Measurements from ENCODE around the gene SRGAP3. TPM values are rescaled to one million over a fixed set of nuclear protein-coding genes. Genes with fewer than 3 reads are reported as not detected.

SRGAP3 gene
- total RNA-seq, 1 experiment from 2014 or later, result 0.69 TPM

- no peak for DNase-seq (ENCODE audit: low spot score)
- intact Hi-C loops (cut with micrococcal nuclease; ENCODE audit: unreplicated experiment), result no loop called here
Observed at GRCh38 chr3:8994226-8994625, 255.2 kb downstream of the SRGAP3 start.

GRCh38 chr3:8993331-8993730 lies 256.1 kb downstream of the SRGAP3 start:
- no peak overlapping the region for H3K27ac ChIP-seq (ENCODE audit: low read depth, low read length, poor library complexity, severe bottlenecking)
- no peaks in the 10 kb centered on the region for H3K9me3 ChIP-seq (ENCODE audit: low read depth, low read length, poor library complexity, severe bottlenecking)
- H3K27me3 ChIP-seq (replicated peaks; ENCODE audit: insufficient read depth, low read depth, low read length, poor library complexity), result no peaks in the 10 kb centered on the region
- no peak overlapping the region for H3K4me3 ChIP-seq (ENCODE audit: low read depth, low read length, poor library complexity, severe bottlenecking)
- no peak for TF ChIP-seq EZH2 (IDR thresholded peaks at IDR 0.05; ENCODE audit: borderline replicate concordance, low read depth, low read length, poor library complexity, severe bottlenecking)
- TF ChIP-seq CTCF (conservative IDR thresholded peaks at IDR 0.05; ENCODE audit: low read depth, low read length), result no peak
- H3K4me1 ChIP-seq (ENCODE audit: insufficient read depth, low read length, poor library complexity, severe bottlenecking), result no peaks in the 10 kb centered on the region
- ChIA-PET CTCF (no interaction called here), POLR2A (ENCODE audit: low non-redundant PET) (no interaction called here)
- no TSS peak for BruUV-seq (replicated peaks)
- H3K36me3 ChIP-seq (ENCODE audit: insufficient read depth, low read length, poor library complexity, severe bottlenecking), result no peaks in the 10 kb centered on the region
- intact Hi-C loops (cut with micrococcal nuclease; ENCODE audit: unreplicated experiment), result no loop called here
- no peak for DNase-seq (ENCODE audit: low spot score)

More at GRCh38 chr3:8994226-8994625, 255.2 kb downstream of the SRGAP3 start:
- H3K9me3 ChIP-seq (ENCODE audit: low read depth, low read length, poor library complexity, severe bottlenecking), result no peaks in the 10 kb centered on the region
- POLR2A ChIA-PET (ENCODE audit: low non-redundant PET), result no interaction called here
- H3K4me3 ChIP-seq (ENCODE audit: low read depth, low read length, poor library complexity, severe bottlenecking), result no peak overlapping the region
- H3K27me3 ChIP-seq (replicated peaks; ENCODE audit: insufficient read depth, low read depth, low read length, poor library complexity), result no peaks in the 10 kb centered on the region
- no peak overlapping the region for H3K27ac ChIP-seq (ENCODE audit: low read depth, low read length, poor library complexity, severe bottlenecking)
- CTCF ChIA-PET, result no interaction called here
- BruUV-seq (replicated peaks), result no TSS peak
- no peaks in the 10 kb centered on the region for H3K36me3 ChIP-seq (ENCODE audit: insufficient read depth, low read length, poor library complexity, severe bottlenecking)
- no peak for TF ChIP-seq CTCF (conservative IDR thresholded peaks at IDR 0.05; ENCODE audit: low read depth, low read length)
- TF ChIP-seq EZH2 (IDR thresholded peaks at IDR 0.05; ENCODE audit: borderline replicate concordance, low read depth, low read length, poor library complexity, severe bottlenecking), result no peak
- H3K4me1 ChIP-seq (ENCODE audit: insufficient read depth, low read length, poor library complexity, severe bottlenecking), result no peaks in the 10 kb centered on the region

GRCh38 chr3:8992854-8993253 lies 256.6 kb downstream of the SRGAP3 start:
- TF ChIP-seq CTCF (conservative IDR thresholded peaks at IDR 0.05; ENCODE audit: low read depth, low read length) (no peak), EZH2 (IDR thresholded peaks at IDR 0.05; ENCODE audit: borderline replicate concordance, low read depth, low read length, poor library complexity, severe bottlenecking) (no peak)
- Histone ChIP-seq H3K9me3 (ENCODE audit: low read depth, low read length, poor library complexity, severe bottlenecking) (no peaks in the 10 kb centered on the region), H3K36me3 (ENCODE audit: insufficient read depth, low read length, poor library complexity, severe bottlenecking) (no peaks in the 10 kb centered on the region), H3K27ac (ENCODE audit: low read depth, low read length, poor library complexity, severe bottlenecking) (no peak overlapping the region), H3K27me3 (replicated peaks; ENCODE audit: insufficient read depth, low read depth, low read length, poor library complexity) (no peaks in the 10 kb centered on the region), H3K4me1 (ENCODE audit: insufficient read depth, low read length, poor library complexity, severe bottlenecking) (no peaks in the 10 kb centered on the region), H3K4me3 (ENCODE audit: low read depth, low read length, poor library complexity, severe bottlenecking) (no peak overlapping the region)
- DNase-seq (ENCODE audit: low spot score), result no peak
- intact Hi-C loops (cut with micrococcal nuclease; ENCODE audit: unreplicated experiment), result no loop called here
- POLR2A ChIA-PET (ENCODE audit: low non-redundant PET), result no interaction called here
- CTCF ChIA-PET, result no interaction called here
- no TSS peak for BruUV-seq (replicated peaks)

Measured in A673 (cell line).